Activated CD4-positive, alpha-beta T cell treated with anti-CD3 and anti-CD28 coated beads, Interleukin-2, amount 50 U/mL, for 4 hours (primary cell): ENCODE data around the gene SERPINA4.

Source experiments
- DNase-seq, 2 experiments: peaks; one replicate each; pipeline ENCODE4 v3.0.0-alpha.2; 2020

SERPINA4 gene

DNA sequence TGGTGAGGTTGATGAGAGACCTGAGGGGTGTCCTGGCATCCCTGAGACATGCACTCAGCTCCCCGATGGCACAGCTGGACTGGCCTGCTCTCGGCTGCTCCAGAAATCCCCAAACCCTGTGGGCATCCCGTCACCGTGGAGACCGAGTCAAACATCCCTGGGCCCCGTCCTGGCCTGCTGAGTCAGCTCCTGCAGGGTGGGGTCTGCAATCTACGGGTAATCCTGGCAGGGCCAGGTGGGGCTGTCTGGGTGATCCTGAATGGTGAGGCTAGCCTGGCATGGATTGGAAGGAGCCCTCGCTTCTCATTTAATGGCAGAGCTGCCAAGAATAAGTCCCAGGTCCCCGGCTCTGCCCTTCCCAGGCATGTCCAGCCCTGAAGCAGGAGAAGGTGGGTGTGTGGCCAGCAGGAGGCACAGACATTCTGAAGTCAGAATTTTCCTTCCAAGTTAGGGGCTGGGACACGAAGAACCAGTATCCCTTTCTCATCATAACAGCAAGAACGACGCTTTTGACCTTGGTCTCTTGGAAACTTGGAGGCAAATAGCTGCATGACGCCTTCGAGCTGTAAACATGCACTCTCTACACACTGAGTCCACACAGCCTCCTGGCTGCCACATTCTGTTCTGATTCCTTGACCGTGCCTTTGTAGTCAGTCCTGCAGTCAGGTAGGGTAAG lies 17.7 kb upstream of the SERPINA4 start:
- DNase-seq: no peak

GRCh38 chr14:94544726-94545125 lies 16.5 kb upstream of the SERPINA4 start:
- DNase-seq: no peak

- DNase-seq: no peak
Measured at GRCh38 chr14:94545131-94545841, 16.0 kb upstream of the SERPINA4 start.

DNA sequence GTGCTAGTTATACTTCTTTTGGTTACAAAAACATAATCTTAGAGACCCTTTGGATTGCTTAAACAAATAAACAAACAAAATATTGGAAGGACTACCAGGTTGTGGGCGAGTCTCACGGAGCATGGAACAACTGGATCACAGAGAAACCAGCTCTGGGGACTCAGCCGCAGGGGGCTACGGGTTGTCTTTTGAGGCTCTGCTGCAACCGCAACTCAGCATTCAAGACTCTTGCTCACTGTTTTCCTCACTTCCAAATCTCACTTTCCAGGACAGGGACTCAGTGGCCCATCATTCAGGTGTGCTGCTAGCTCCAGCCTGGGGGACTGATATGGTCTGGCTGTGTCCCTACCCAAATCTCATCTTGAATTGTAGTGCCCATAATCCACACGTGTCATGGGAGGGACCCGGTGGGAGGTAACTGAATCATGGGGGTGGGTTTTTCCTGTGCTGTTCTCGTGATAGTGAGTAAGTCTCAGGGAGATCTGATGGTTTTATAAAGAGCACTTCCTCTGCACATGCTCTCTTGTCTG lies 14.0 kb upstream of the SERPINA4 start:
- no peak for DNase-seq

DNA sequence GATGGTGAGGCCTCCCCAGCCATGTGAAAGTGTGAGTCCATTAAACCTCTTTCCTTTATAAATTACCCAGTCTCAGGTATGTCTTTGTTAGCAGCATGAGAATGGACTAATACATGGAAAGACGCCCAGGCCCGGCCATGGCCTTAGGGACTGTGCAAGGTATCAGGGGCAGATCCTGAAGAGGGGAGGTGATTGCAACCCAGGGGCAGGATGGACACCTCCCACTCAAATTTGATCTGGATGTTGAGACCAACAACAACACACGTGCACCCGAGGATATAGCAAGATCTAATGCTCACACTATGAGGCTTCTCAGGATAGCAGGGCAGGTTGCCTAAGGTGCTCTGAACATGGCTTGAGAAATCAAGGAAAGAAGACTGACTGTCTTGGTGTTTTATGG lies 13.5 kb upstream of the SERPINA4 start:
- DNase-seq: no peak

- no peak for DNase-seq
Measured at GRCh38 chr14:94548131-94548998, 12.9 kb upstream of the SERPINA4 start.

DNA sequence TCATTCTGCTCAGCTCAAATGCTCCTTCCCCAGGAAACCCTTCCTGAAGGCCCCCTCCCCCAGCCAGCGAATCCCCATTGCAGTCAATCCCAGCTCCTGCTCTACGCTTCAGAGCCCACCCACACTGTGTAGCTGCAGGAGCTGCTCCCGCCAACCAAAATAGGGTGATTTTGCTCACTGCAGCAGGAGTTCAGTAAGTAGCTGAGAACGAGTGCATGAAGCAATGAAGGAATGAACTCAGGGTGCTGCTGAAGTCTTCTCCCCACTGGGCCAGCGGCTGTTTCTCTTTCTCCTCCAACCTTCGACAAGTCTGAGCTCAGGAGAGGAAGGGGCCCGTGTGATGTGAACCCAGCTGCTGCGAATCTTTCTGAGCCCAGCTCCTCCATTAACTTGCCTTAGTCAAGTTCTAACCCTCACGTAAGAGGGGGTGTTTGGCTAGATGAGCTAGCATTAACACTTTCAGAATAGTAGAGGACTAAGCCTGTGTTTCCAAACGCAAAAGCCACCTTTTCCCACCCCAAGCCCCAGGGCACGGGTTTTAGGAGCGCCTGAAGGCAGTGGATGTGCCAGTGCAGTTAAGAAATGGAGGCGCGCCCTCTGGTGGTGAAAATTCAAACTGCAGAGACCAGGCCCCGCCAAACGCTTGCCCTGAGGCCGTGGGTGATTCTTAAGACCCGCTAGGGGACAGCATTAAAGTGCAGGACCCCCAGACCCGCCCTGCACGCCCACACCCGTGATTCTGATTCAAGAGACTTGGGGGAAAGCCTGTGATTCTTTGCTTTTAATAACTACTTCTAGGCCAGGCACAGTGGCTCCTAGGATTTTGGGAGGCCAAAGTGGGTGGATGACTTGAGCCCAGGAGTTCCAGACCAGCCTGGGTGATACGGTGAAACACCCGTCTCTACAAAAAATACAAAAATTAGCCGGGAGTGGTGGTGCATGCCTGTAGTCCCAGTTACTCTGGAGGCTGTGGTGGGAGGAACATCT lies 11.9 kb upstream of the SERPINA4 start:
- DNase-seq: peak; percentile 34 to 43

GRCh38 chr14:94550041-94550440 lies 11.2 kb upstream of the SERPINA4 start:
- DNase-seq: no peak

DNA sequence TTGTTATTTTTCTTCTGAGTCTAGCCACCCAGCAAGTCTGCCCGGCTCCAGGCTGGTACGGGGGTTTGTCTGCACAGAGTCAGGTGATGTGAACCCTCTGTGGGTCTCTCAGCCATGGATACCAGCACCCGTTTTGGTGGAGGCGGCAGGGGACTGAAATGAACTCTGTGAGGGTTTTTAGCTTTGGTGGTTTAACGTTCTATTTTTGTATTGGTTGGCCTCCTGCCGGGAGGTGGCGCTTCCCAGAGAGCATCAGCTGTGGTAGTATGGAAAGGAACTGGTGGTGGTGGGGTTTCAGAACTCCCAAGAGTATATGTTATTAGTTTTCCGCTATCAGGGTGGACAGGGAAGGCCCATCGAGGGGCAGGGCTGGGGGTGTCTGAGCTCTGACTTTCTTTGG lies 5.3 kb upstream of the SERPINA4 start:
- no peak for DNase-seq

GRCh38 chr14:94557327-94557726 lies 3.9 kb upstream of the SERPINA4 start:
- no peak for DNase-seq

- DNase-seq: no peak
Measured at GRCh38 chr14:94558842-94559241, 2.4 kb upstream of the SERPINA4 start.

DNA sequence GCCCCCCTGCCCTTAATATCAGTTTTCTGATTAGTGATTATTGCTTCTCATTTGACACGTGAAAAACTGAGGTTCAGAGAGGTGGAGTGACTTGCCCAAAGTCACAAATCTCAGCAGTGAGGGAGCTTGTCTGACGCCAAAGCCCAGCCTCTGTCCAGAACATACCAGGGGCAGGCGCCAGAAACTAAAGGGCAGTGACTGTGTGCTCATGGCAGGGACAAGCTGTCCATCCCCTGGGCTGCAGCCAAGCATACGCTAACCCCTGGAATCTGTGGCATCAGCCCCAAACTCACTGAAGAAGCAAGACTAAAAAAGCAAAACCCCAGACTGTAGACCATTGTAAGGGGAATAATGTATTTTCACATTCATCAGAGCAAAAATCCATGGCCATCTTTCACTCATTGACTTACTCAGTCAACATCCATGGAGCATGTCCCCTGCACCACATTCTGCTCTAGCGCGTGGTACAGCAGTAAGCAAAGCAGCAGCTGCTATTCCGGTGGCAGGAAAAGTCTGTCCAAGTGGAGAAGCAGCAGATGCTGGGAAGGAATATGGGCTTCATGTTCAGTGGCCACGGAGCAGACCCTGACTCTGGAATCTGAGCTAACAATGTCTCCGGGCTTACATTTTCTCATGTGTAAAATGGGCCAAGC lies 1.5 kb upstream of the SERPINA4 start:
- DNase-seq: no peak

DNA sequence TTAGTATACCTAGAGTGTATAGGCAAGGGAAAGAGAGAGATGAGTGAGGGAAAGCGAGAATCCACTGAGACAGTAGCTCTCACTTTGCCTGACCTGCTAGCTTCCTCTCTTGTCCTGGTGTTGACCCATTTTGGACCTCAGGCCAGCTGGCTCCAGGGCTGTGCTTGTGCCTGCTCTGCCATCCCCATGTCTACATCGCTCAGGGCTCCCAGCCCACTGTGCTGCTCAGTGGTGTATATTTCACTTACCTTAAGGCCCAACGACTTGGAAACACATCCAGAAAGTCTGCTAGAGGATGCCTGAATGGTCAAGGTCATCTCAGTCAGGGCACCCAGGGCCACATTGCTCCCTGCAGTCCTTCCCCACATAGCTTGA lies 964 bp upstream of the SERPINA4 start:
- DNase-seq: no peak

GRCh38 chr14:94561656-94562010 lies 391 bp downstream of the SERPINA4 start:
- DNase-seq: no peak

DNA sequence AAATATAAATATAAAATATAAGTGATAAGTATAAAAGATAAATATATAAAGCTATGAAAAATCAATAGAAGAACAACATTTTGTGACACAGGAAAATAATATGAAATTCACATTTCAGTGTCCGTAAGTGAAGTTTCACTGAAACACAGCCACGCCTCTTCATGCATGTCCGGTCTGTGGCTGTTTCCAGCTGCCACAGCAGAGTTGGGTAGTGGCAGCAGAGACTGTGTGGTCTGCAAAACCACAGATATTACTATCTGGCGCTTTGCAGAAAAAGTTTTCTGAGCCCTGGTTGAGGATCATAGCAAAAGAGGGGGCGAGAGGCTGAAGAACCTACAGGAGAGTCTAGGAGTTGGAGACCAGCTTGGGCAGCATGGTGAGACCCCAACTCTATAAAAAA lies 780 bp downstream of the SERPINA4 start:
- no peak for DNase-seq

GRCh38 chr14:94562941-94563883 lies 2.0 kb downstream of the SERPINA4 start:
- DNase-seq: no peak

DNA sequence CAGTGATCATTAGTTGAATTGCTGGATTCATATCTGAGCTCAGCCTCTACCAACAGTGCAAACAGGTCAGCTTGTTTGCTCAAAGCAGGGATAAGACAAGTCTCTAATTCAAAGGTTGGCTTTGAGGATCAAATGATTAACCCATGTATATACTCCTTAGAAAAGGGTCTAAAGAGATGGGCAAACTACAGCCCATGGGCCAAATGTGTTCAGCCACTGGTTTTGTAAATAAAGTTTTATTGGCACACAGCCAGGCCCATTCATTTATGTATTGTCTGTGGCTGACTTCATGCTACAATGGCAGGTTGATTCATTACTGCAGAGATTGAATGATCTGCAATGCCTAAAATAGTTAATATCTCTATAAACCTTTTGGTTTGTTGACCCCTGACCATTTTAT lies 3.1 kb downstream of the SERPINA4 start:
- no peak for DNase-seq

GRCh38 chr14:94568186-94568585 lies 6.9 kb downstream of the SERPINA4 start:
- no peak for DNase-seq

DNA sequence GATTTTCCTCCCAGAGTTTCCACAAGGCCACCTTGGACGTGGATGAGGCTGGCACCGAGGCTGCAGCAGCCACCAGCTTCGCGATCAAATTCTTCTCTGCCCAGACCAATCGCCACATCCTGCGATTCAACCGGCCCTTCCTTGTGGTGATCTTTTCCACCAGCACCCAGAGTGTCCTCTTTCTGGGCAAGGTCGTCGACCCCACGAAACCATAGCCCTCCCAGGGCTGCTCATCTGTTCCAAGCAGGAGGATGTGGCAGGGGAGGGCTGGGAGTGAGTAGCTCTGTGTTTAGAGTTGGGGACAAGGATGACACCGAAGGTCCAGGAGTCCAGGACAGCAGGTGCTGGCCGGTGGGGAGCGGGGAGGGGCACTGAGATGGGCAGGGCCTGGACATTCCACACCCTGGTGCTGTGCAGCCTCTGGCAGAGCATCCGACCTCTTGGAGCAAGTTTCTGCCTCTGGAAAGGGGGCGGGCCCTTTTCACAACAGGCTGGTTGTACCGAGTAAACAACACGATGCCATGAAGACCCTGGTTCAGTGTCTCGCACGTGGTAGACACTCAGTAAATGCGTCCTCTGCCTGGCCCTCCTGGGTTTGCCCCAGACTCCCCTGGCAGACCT lies 8.2 kb downstream of the SERPINA4 start:
- DNase-seq: no peak

- no peak for DNase-seq
Measured at GRCh38 chr14:94570002-94570400, 8.8 kb downstream of the SERPINA4 start.
